LNCaP clone FGC (cell line): Measurements from ENCODE around the gene RNASE13.
"Not testable (repeated sequence)": the region's sequence is repeated elsewhere in the genome, so short reads cannot be mapped to it uniquely, and the experiment has no call there.

ENCODE experiments used
- DNase-seq: peaks from one replicate; pipeline ENCODE4 v3.0.0-alpha.2; 2011; ENCODE audit warnings: low read depth
- H3K4me3 ChIP-seq: 2 replicates; pipeline ENCODE4 v1.5.1; 2011; ENCODE audit warnings: mild to moderate bottlenecking, low read depth, low read length, control low read depth
- CTCF ChIP-seq: IDR thresholded peaks from 2 replicates; pipeline ENCODE4 v1.5.1; 2012; ENCODE audit warnings: mild to moderate bottlenecking; ENCODE audit not compliant: control insufficient read depth, insufficient read depth; ENCODE audit errors: extremely low read depth

RNASE13 gene

GRCh38 chr14:21041676-21042433, 7.2 kb upstream of the RNASE13 start, which contains the start of gene RNASE7:
RNASE7 (plus strand) TSS chr14:21042362; CDS start chr14:21042993, 631 bp downstream.
- no peak for TF ChIP-seq CTCF
- no peak for DNase-seq
- H3K4me3 ChIP-seq, result no peak within 1 kb of the TSS

DNA sequence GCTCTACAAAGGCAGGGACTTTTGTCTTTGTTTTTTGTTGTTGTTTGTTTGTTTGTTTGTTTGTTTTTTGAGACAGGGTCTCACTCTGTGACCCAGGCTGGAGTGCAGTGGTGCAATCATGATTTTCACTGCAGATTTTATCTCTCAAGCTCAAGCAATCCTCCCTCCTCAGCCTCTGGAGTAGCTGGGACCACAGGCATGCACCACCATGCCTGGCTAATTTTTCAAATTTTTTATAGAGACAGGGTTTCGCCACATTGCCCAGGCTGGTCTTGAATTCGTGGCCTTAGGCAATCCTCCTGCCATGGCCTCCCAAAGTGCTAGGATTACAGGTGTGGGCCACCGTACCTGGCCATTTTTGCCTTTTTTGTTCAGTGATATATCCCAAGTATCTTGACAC, 6.3 kb upstream of the RNASE13 start:
- not testable (repeated sequence) for DNase-seq

DNA sequence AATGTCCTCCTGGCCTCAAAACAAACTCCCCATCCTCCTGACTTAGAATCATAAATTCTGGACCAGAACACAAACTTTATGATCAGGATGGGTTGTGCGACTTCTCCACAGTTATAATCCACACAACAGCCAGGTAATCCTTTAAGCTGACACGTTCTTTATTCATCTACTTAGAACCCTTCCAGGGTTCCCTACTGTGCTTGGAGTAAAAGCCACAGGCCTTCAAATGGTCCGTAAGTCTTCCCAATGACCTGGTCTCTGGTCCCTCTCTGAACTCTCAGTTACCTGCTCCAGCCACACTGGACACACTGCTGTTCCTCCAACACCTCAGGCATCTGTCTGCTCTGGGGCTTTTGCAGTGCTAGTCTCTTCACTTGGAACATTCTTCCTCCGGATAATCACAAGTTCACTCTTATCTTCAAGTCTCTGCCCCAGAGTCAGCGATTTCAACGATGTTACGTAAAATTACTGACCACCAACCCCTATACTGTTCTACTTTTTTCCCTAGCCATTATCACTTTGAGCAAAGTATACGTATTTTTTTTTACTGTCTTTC, 5.8 kb upstream of the RNASE13 start:
- DNase-seq, result no peak
- no peak for TF ChIP-seq CTCF
- H3K4me3 ChIP-seq, result no peak overlapping the region

More for the DNA sequence above, 6.3 kb upstream of the RNASE13 start:
- not testable (repeated sequence) for H3K4me3 ChIP-seq

DNA sequence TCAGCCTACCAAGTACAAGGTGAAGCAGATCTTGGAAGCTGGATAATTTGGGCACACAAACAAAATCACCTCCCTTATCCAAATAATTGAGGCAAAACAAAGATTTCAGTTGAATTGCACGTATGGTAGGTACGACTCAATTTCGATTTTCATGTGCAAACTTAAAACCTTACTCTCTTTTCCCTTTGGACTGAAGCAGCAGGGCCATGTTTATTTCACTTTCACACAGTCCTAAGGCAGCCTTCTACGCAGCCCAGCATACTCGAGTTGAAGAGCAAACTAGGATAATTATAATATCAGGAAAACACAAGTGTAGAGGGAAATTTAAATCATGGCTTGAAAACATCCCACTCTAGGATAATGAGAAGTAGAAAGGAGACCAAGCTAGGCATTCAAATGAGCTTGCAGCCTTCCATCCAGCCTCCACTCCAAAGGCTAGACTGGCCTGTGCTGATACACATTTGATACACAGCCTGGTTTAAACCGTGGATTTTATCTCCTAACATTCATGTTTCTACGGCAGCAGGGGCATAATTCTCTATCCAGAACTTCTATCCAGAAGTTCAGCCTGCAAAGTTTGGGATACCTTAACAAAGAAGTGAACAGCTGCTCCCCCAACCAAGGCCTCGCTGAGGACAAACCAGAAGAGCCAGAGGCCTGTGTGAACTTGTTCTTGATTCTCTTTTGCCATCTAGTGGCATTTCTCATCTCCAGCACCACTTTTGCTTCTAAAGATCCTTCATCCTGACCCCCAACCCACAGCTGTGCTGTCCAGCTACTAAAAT, 5.2 kb upstream of the RNASE13 start:
- H3K4me3 ChIP-seq, result no peak overlapping the region
- peak; percentile 72 for TF ChIP-seq CTCF
- no peak for DNase-seq

- no peak for TF ChIP-seq CTCF
- H3K4me3 ChIP-seq, result no peak overlapping the region
- DNase-seq, result peak; percentile 45
Observed at GRCh38 chr14:21038441-21039422, 4.1 kb upstream of the RNASE13 start.

DNA sequence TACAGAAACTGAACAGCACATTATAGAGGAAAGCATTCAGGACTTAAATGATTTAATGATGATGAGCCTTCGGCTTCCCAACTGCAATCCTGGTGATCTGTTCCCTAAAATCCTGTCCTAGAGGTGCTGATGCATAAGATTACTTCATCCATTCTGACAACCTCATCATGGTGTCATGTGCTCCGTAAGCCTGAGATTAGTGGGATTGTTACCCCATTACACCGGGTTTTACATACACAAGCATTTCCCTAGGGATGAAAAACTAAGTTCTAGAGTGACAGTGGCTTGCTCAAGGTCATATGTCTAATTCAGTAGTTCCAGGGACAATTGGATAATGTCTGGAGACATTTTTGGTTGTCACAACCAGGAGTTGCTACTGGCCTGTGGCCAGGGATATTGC, 2.5 kb upstream of the RNASE13 start:
- H3K4me3 ChIP-seq, result no peak overlapping the region
- no peak for TF ChIP-seq CTCF
- no peak for DNase-seq
